ENCODE results near the gene FCHO2.
A peak's percentile ranks its signal among the peaks of the same experiment; 100 is the strongest.

Gene FCHO2

DNA sequence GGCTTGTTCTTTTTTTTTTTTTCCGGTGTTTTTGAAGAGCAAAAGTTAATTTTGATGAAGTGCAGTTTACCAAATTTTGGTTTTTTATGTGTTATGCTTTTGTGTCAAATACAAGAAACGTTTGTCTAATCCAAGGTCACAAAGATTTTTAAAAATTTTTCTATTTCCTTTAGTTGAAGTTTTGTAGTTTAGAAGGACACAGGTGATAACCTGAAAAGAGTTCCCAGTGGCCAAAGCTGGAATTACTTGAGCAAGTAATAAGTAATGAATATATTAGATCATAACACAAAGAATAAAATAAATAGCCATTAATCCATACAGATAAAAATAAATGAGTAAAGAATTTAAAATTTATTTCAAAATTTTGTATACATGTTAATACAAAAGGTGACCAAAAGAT, 71.5 kb downstream of the FCHO2 start:
- no peak for DNase-seq (ENCODE audit: low spot score in 2 of 2)
- Histone ChIP-seq H3K36me3 (replicated peaks) (no peaks in the 10 kb centered on the region; the same call in 1 of the 2 replicates), H3K4me3 (no peak overlapping the region), H3K27me3 (ENCODE audit: low read depth) (no peaks in the 10 kb centered on the region), H3K4me1 (peaks cover 14% of the 10 kb centered on the region), H3K9me3 (no peaks in the 10 kb centered on the region)
- in situ Hi-C loops (cut with MboI; ENCODE audit: low sequenced_read_pairs), result no loop called here

DNA sequence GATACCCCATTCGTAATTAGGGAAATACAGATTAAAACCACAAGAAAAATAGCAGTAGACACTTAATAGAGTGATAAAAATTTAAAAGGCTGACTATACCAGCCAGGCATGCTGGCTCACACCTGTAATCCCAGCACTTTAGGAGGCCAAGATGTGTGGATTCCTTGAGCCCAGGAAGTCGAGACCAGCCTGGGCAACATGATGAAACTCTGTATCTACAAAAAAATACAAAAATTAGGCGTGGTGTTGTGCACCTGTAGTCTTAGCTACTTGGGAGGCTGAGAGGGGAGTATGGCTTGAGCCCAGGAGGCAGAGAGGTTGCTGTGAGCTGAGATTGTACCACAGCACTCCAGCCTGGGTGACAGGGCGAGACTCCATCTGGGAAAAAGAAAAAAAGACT, 72.0 kb downstream of the FCHO2 start:
- in situ Hi-C loops (cut with MboI; ENCODE audit: low sequenced_read_pairs), result no loop called here
- Histone ChIP-seq H3K9me3 (no peaks in the 10 kb centered on the region), H3K4me3 (no peak overlapping the region), H3K36me3 (replicated peaks) (no peaks in the 10 kb centered on the region; the same call in 1 of the 2 replicates), H3K4me1 (peaks cover 14% of the 10 kb centered on the region), H3K27me3 (ENCODE audit: low read depth) (no peaks in the 10 kb centered on the region)
- no peak for DNase-seq (ENCODE audit: low spot score in 2 of 2)

DNA sequence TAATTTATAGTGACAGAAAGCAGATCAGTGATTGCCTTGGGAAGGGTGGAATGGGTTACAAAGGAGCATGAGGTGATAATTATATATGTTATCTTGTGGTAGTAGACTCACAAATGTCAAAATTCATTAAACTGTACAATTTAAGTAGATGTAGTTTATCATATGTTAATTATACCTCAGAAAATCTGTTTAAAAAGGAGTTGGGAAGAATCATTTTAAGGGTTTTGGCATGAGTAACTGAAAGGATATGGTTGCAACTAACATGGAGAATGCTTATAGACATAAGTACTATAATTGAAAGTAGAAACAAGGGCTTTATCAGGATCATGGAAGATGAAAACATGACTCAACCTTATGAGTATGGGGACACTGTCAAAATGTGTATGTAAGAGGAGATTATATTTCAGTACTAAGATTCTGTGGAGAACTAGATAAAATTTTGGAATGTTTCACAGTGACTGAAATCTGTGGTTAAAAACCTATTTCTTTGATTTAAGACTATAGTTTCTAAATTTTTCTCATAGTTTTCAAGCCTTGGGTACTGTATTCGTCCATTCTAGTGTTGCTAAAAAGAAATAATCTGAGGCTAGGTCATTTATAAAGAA, 73.3 kb downstream of the FCHO2 start:
- Histone ChIP-seq H3K4me3 (no peak overlapping the region), H3K4me1 (peaks cover 14% of the 10 kb centered on the region), H3K9me3 (no peaks in the 10 kb centered on the region), H3K36me3 (replicated peaks) (no peaks in the 10 kb centered on the region; the same call in 1 of the 2 replicates), H3K27me3 (ENCODE audit: low read depth) (no peaks in the 10 kb centered on the region)
- in situ Hi-C loops (cut with MboI; ENCODE audit: low sequenced_read_pairs), result no loop called here
- DNase-seq (ENCODE audit: low spot score in 2 of 2), result no peak

DNA sequence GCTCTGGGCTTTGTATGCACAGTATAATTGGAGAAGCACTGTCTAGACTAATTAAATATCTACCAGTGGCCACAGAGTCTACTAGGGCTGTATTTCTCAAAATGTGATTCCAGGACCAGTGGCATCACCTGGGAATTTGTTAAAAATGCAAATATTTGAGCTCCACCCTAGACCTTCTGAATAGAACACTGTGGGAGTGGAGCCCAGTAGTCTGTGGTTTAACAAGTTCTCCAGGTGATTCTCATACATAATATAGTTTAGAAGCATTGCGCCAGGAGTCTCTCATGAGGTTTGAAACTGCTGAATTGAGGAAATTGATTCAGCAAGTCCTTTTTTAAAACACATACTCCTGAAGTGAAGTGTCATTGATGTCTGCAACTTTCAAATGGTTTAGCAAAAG, 74.7 kb downstream of the FCHO2 start:
- Histone ChIP-seq H3K9me3 (no peaks in the 10 kb centered on the region), H3K27me3 (ENCODE audit: low read depth) (no peaks in the 10 kb centered on the region), H3K4me3 (no peak overlapping the region), H3K4me1 (peaks cover 14% of the 10 kb centered on the region), H3K36me3 (replicated peaks) (no peaks in the 10 kb centered on the region; the same call in 1 of the 2 replicates)
- in situ Hi-C loops (cut with MboI; ENCODE audit: low sequenced_read_pairs), result no loop called here
- DNase-seq (ENCODE audit: low spot score in 2 of 2), result no peak

DNA sequence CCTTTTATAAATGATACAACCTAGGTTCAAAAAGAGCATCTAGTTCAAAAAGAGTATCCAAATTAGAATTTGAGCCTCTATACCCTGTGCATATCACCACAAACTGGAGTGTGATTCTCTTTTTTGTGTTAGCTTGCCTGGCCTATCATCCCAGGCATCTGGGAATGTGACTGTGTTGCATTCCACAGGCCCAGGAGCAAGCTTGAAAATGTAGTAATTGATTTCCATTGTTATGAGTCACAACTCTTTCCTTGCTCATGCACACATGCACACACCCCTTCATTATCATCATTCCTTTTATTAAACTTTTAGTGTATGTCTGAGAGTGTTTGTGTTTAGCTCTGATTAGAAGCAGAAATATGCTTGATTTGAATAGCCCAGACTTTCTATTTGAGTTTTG, 75.2 kb downstream of the FCHO2 start:
- H3K27me3 ChIP-seq (ENCODE audit: low read depth), result no peaks in the 10 kb centered on the region
- DNase-seq (ENCODE audit: low spot score in 2 of 2), result peak; percentile 40 to 77
- peaks cover 14% of the 10 kb centered on the region for H3K4me1 ChIP-seq
- in situ Hi-C loops (cut with MboI; ENCODE audit: low sequenced_read_pairs), result no loop called here
- H3K36me3 ChIP-seq (replicated peaks), result no peaks in the 10 kb centered on the region; the same call in 1 of the 2 replicates
- no peaks in the 10 kb centered on the region for H3K9me3 ChIP-seq
- no peak overlapping the region for H3K4me3 ChIP-seq

DNA sequence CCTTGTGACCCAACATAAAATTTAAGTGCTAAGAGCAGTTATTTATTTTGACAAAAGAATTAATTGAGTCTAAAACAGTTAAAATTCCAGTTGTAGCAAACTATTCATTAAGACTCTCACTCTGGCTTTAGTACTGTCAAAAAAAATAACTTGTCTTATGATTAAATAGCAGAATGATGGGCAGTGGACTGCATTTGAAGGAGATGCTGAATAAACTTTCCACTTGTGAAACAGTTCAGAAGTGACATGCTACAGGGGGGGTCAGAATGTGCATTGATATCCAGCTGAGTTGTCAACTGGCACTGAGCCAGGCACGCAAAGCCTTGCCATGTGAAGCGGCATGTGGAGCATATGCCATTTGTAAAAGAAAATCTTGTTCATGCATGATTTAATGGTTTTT, 76.0 kb downstream of the FCHO2 start:
- peak in 1 of 2 experiments; percentile 18 for DNase-seq (ENCODE audit: low spot score in 2 of 2)
- peaks cover 14% of the 10 kb centered on the region for H3K4me1 ChIP-seq
- in situ Hi-C loops (cut with MboI; ENCODE audit: low sequenced_read_pairs), result no loop called here
- H3K36me3 ChIP-seq (replicated peaks), result no peaks in the 10 kb centered on the region
- H3K4me3 ChIP-seq, result no peak overlapping the region
- H3K27me3 ChIP-seq (ENCODE audit: low read depth), result no peaks in the 10 kb centered on the region
- no peaks in the 10 kb centered on the region for H3K9me3 ChIP-seq

DNA sequence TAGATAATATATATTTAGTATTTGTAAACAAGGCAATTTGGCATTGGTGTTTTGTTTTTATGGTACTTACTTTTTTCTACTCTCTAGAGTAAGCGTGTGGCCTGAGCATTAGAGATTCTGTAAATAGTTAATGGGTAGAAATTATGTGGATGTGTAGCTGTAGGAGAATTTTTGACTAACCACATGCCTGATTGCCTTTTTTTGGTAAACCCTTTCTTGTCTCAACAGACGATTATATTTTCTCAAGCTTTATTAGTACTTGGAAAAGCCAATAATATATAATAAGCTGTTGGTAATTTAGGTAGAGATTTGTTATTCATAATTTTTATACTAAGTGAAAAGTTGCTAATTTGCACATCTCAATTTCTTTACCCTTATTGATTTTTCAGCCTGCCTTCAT, 76.8 kb downstream of the FCHO2 start:
- H3K27me3 ChIP-seq (ENCODE audit: low read depth), result no peaks in the 10 kb centered on the region
- in situ Hi-C loops (cut with MboI; ENCODE audit: low sequenced_read_pairs), result no loop called here
- no peak overlapping the region for H3K4me3 ChIP-seq
- peaks cover 14% of the 10 kb centered on the region for H3K4me1 ChIP-seq
- no peaks in the 10 kb centered on the region for H3K36me3 ChIP-seq (replicated peaks)
- no peaks in the 10 kb centered on the region for H3K9me3 ChIP-seq
- no peak for DNase-seq (ENCODE audit: low spot score in 2 of 2)

DNA sequence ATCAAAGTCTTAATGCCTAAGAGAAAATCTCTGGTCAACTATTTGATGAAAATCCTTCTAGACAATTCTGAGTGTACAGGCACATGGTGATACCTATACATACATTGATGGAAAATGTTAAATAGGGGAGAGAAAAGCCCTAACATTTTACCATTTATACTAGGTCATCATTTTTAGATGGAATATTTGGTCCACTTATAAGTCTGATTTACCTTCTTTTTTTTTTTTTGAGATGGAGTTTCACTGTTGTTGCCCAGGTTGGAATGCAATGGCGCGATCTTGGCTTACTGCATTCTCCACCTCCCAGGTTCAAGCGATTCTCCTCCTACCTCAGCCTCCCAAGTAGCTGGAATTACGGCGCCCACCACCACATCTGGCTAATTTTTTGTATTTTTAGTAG, 81.7 kb downstream of the FCHO2 start:
- in situ Hi-C loops (cut with MboI; ENCODE audit: low sequenced_read_pairs), result no loop called here
- H3K27me3 ChIP-seq (ENCODE audit: low read depth), result no peaks in the 10 kb centered on the region
- DNase-seq (ENCODE audit: low spot score in 2 of 2), result no peak
- no peaks in the 10 kb centered on the region for H3K4me1 ChIP-seq
- no peaks in the 10 kb centered on the region for H3K36me3 ChIP-seq (replicated peaks)
- no peaks in the 10 kb centered on the region for H3K9me3 ChIP-seq
- no peak overlapping the region for H3K4me3 ChIP-seq

DNA sequence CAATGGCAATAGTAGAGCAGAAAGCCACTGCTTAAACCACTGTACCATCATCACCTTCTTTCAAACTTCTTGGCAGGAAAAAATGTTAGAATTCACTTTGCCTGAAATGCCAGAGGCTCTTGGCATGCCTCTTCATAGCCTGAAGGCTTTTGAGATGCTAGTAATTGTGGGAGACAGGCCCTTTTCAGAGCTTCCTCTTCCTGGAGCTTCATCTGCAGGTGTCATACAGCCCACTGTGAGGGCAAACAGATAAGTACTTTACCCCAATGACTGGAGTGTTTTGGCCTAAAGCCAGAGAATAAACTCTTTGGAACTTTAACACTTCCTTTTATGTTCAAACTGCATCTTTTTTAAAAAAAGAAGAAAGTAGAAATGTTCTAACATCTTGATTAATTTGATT, 83.2 kb downstream of the FCHO2 start:
- Histone ChIP-seq H3K36me3 (replicated peaks) (no peaks in the 10 kb centered on the region), H3K4me3 (no peak overlapping the region), H3K27me3 (ENCODE audit: low read depth) (no peaks in the 10 kb centered on the region), H3K4me1 (no peaks in the 10 kb centered on the region), H3K9me3 (no peaks in the 10 kb centered on the region)
- DNase-seq (ENCODE audit: low spot score in 2 of 2), result no peak
- in situ Hi-C loops (cut with MboI; ENCODE audit: low sequenced_read_pairs), result no loop called here

DNA sequence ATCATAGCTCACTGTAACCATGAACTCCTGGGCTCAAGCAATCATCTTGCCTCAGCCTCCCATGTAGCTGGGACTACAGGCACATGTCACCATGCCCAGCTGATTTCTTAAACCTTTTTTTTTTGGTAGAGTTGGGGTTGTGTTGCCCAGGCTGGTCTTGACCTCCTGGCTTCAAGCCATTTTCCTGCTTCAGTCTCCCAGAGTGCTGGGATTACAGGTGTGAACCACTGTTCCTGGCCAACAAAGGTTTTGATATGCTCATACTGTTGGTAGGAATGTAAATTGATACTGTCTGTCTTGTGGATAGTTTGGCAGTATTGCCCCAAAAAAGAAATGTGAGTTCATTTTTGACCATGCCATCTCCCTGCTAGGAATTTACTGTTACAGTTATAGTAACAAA, 87.2 kb downstream of the FCHO2 start:
- H3K36me3 ChIP-seq (replicated peaks), result no peaks in the 10 kb centered on the region; the same call in 1 of the 2 replicates
- in situ Hi-C loops (cut with MboI; ENCODE audit: low sequenced_read_pairs), result no loop called here
- no peak overlapping the region for H3K4me3 ChIP-seq
- no peaks in the 10 kb centered on the region for H3K4me1 ChIP-seq
- no peak for DNase-seq (ENCODE audit: low spot score in 2 of 2)
- no peaks in the 10 kb centered on the region for H3K27me3 ChIP-seq (ENCODE audit: low read depth)
- H3K9me3 ChIP-seq, result no peaks in the 10 kb centered on the region; the same call in 1 of the 2 replicates

DNA sequence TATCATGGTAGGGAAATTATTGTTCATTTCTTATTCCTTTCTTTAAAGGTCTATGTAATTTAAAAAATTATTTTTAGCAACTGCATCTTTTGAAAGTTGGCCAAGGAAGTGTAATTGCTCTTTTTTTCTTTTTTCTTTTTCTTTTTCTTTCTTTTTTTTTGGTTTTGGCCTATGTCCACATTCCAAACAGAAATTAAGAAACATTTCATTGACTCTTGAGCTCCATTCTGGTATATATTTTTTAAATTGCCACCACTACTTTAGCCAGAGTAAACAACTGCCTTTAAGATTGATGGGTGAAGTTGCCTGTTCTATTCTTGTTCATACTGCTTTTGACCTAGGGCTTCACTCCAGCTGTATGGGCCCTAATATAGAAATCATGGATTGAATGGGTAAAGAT, 88.7 kb downstream of the FCHO2 start:
- DNase-seq (ENCODE audit: low spot score in 2 of 2), result no peak
- Histone ChIP-seq H3K27me3 (ENCODE audit: low read depth) (no peaks in the 10 kb centered on the region), H3K4me1 (no peaks in the 10 kb centered on the region), H3K9me3 (no peaks in the 10 kb centered on the region; the same call in 1 of the 2 replicates), H3K4me3 (no peak overlapping the region), H3K36me3 (replicated peaks) (no peaks in the 10 kb centered on the region; the same call in 1 of the 2 replicates)
- in situ Hi-C loops (cut with MboI; ENCODE audit: low sequenced_read_pairs), result no loop called here

DNA sequence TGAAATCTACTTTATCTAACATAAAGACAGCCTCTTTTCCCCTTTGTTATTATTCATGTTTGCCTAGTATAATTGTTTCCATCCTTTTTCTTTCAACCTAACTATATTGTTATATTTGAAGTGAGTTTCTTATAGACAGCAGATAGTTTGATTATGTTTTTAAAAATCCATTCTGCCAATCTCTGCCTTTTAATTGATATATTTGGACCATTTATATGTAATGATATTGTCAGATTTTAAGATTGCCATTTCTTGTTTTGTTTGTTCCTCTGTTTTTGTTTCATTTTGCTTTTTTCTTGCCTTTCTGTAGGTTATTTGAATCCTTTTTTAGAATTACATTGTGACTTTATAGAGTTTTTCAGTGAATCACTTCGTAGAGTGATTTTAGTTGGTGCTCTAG, 89.8 kb downstream of the FCHO2 start:
- no peaks in the 10 kb centered on the region for H3K4me1 ChIP-seq
- no peaks in the 10 kb centered on the region; the same call in 1 of the 2 replicates for H3K9me3 ChIP-seq
- in situ Hi-C loops (cut with MboI; ENCODE audit: low sequenced_read_pairs), result no loop called here
- H3K27me3 ChIP-seq (ENCODE audit: low read depth), result no peaks in the 10 kb centered on the region
- DNase-seq (ENCODE audit: low spot score in 2 of 2), result no peak
- H3K4me3 ChIP-seq, result no peak overlapping the region
- no peaks in the 10 kb centered on the region; the same call in 1 of the 2 replicates for H3K36me3 ChIP-seq (replicated peaks)

DNA sequence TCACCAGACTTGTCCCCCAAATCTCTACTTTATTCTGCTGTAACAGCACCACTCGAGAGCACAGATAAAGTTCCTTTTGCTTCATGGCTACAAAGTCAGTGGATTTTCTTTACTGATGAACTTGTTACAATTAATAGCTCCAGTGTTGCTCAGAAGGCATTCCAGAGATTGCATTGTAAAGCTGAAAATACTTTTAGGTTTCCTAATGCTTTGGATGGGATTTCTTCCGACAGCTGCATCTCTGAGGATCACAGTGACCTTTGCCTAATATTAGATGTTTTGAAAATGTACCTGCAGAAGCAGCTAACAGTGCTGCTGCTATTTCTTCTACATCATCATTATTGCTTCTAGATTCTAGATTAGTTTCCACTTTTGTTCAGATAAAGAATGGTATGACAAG, 105.8 kb downstream of the FCHO2 start:
- in situ Hi-C loops (cut with MboI; ENCODE audit: low sequenced_read_pairs), result no loop called here
- H3K27me3 ChIP-seq (ENCODE audit: low read depth), result no peaks in the 10 kb centered on the region
- H3K36me3 ChIP-seq (replicated peaks), result no peaks in the 10 kb centered on the region
- DNase-seq (ENCODE audit: low spot score in 2 of 2), result no peak
- no peak overlapping the region for H3K4me3 ChIP-seq
- H3K9me3 ChIP-seq, result no peaks in the 10 kb centered on the region
- no peaks in the 10 kb centered on the region for H3K4me1 ChIP-seq

DNA sequence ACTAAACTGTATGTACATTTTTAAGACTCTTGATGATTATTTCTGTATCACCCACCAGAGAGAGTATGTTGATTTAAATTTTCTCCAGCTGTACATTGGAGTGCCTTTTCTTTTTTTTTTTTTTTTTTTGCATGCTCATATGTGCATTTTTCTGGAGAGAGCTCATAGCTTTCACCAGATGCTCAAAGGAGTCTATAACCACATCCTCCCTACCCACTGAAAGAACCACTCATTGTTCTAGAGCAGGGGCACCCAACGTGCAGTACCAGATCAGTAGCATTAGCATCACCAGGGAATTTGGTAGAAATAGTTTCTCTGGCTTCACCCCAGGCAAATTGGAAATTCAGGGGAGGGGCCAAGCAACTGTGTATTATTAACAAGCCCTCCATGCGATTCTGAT, 110.6 kb downstream of the FCHO2 start:
- no peak overlapping the region for H3K4me3 ChIP-seq
- no peak for DNase-seq (ENCODE audit: low spot score in 2 of 2)
- H3K4me1 ChIP-seq, result peaks cover 13% of the 10 kb centered on the region
- in situ Hi-C loops (cut with MboI; ENCODE audit: low sequenced_read_pairs), result no loop called here
- no peaks in the 10 kb centered on the region for H3K27me3 ChIP-seq (ENCODE audit: low read depth)
- H3K36me3 ChIP-seq (replicated peaks), result no peaks in the 10 kb centered on the region
- no peaks in the 10 kb centered on the region for H3K9me3 ChIP-seq

DNA sequence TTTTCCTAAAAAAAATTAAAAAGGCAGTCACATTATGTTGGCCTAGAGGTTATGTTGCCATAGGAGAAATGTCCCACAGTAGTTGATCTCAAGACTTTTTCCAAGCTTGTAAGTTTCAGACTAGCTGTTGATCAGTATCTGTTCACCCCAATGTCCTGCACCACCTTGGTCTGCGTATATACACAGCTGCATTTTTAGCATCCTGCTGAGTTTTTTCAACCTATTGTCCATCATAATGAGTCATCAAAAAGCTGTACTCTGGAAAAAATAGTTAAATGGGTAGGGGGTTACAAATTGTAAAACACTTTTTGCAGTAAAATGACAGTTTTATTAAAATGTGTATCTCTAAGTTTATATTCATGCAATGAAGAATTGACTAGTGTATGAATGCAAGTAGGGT, 111.4 kb downstream of the FCHO2 start:
- Histone ChIP-seq H3K4me3 (no peak overlapping the region), H3K27me3 (ENCODE audit: low read depth) (no peaks in the 10 kb centered on the region), H3K4me1 (peaks cover 13% of the 10 kb centered on the region), H3K36me3 (replicated peaks) (no peaks in the 10 kb centered on the region), H3K9me3 (no peaks in the 10 kb centered on the region)
- DNase-seq (ENCODE audit: low spot score in 2 of 2), result no peak
- in situ Hi-C loops (cut with MboI; ENCODE audit: low sequenced_read_pairs), result no loop called here

Measured in HAP-1 (cell line).